CD4-positive, alpha-beta T cell treated with Interleukin-1 beta for 1 hour (primary cell): Measurements from ENCODE around the gene TSPAN4.

Experiments used
- DNase-seq, 2 donors: peaks; one replicate each; pipeline ENCODE4 v3.0.0-alpha.2; 2020 to 2022

TSPAN4 gene

GRCh38 chr11:804599-804964, 38.1 kb upstream of the TSPAN4 start:
- no peak for DNase-seq

DNA sequence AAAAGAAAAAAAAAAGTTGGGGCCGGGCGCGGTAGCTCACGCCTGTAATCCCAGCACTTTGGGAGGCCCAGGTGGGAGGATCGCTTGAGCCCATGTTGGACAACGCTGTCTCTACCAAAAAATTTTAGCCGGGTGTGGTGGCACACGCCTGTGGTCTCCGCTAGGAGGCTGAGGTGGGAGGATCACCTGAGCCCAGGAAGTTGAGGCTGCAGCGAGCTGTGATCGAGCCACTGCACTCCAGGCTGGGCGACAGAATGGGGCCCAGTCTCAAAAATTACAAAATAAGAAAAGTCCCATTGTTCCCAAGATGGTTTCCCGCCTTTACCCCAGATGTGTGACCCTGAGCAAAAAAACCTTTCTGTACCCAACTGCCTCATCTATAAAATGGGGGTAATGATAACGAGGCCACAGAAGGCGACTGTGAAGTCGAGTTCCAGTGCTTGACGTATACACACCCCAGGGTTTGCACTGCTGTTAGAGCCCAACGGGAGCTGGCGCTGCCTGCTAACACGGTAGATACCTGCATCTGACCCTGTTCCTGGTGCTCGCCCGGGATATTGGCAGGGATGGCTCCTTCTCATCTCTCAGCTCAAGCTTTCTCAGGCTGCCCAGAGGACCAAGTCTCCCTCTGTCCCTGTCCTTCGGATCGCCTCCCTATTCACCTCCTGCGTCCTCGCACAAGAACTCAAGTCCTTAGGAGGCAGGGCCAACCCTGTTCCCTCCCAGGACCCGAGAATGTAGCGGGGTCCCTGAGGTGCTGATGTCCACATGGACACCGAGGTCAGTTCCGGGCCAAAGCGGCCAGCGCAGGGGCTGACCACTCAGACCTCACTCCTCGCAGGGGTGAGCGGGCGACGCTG, 34.0 kb upstream of the TSPAN4 start:
- DNase-seq, result peak; percentile 38 to 66

- DNase-seq, result peak; percentile 97
Observed at GRCh38 chr11:809287-810039, 33.2 kb upstream of the TSPAN4 start, which contains the start of gene RPLP2. TSS of gene RPLP2 (plus strand) at chr11:809967. CDS start at chr11:810235, 268 bp downstream.

GRCh38 chr11:810040-810567, 32.5 kb upstream of the TSPAN4 start:
- DNase-seq, result no peak

- DNase-seq, result no peak
Observed at GRCh38 chr11:811446-812245, 31.0 kb upstream of the TSPAN4 start.

GRCh38 chr11:812390-812789, 30.3 kb upstream of the TSPAN4 start:
- DNase-seq, result no peak

GRCh38 chr11:813072-813455, 29.6 kb upstream of the TSPAN4 start:
- no peak for DNase-seq

DNA sequence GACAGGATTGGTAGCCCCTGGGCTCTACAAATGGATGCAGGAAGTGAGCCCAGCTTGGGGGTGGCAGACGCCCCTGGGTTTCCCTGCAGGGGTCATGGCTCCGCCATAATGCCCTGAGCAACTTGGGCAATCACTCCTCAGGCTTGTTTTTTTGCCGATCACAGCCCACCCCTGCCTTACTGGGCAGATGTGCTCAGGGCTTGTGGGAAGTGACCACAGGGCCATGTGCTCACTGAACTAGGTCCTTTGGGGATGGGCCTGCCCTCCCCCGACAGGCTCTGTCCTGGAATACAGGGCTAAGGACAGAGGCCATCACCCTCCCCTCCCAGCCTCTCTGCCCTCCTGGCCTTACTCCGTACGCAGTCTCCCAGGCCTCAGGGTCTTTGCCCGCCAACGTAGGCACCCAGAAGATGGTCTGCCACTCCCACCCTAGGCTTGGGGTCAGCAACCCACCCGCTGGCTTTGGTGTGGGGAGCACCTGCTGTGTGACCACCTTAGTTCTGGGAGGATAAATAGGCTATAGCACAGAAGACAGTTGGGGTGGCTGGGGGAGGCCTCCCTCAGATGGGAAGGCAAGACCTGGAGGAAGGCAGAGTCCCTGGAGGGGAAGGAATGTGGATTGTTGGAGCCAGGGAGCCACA, 29.1 kb upstream of the TSPAN4 start:
- DNase-seq, result no peak

- DNase-seq, result no peak
Observed at GRCh38 chr11:815675-816432, 26.8 kb upstream of the TSPAN4 start.

- no peak for DNase-seq
Observed at GRCh38 chr11:816433-816779, 26.2 kb upstream of the TSPAN4 start.

DNA sequence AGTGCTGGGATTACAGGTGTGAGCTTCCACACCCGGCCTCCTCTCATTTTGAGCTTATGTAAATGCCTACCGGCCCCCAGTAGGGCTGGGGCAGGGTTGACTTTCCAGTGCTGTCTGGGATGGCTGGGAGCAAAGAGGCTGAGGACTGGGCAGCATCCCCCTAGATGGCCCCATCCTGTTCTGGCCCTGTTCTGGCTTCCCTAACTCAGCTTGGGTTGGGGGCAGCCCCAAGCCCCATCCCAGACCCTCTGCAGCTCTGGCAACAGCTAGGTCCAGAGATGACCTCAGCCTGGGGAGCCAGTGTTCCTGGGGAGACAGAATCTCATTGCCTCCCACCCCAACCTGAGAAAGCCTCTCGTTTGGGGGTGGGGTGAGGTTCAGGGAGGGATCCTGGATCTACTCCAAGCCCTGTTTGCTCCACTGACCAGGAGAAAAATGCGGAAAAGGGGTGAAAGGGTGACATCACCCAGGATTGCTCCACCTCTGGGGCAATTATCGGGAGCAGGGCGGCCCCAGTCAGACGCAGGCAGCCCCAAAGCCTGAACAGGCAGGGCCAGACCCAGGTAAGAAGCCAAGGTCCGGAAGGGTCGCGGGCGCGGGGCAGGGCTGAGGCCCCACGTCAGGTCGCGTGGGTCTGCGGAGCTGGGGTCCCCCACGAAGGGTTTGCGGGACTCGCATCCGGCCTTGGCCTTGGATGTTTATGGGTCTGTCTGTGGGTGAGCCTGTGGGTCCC, 24.1 kb upstream of the TSPAN4 start, which contains the start of gene PNPLA2:
Gene PNPLA2 (plus strand): TSS at position 519 of the 733 bp plus-strand sequence. CDS start 805 bp downstream, outside the sequence.
- DNase-seq, result no peak

- peak; percentile 93 to 94 for DNase-seq
Observed at GRCh38 chr11:819129-819931, 23.3 kb upstream of the TSPAN4 start.

- peak; percentile 95 to 96 for DNase-seq
Observed at GRCh38 chr11:819943-820649, 22.6 kb upstream of the TSPAN4 start.

- peak in 1 of 2 donors; percentile 69 for DNase-seq
Observed at GRCh38 chr11:820655-821511, 21.8 kb upstream of the TSPAN4 start.

- DNase-seq, result peak in 1 of 2 donors; percentile 39
Observed at GRCh38 chr11:821512-822371, 20.9 kb upstream of the TSPAN4 start.

- no peak for DNase-seq
Observed at GRCh38 chr11:823441-824291, 19.0 kb upstream of the TSPAN4 start.
